ENCODE results near the gene KLK12.

The KLK12 gene

GRCh38 chr19:51002542-51003311, 32.1 kb downstream of the KLK12 start:
- no peak for DNase-seq (ENCODE audit: low read depth)
- H3K4me3 ChIP-seq (ENCODE audit: low read depth, low read length) = no peak overlapping the region
- no peak for TF ChIP-seq CTCF (conservative IDR thresholded peaks at IDR 0.05; ENCODE audit: low read depth, low read length)

- H3K4me3 ChIP-seq (ENCODE audit: low read depth, low read length) = no peak overlapping the region
- DNase-seq (ENCODE audit: low read depth) = no peak
- TF ChIP-seq CTCF (conservative IDR thresholded peaks at IDR 0.05; ENCODE audit: low read depth, low read length) = no peak
Measured at GRCh38 chr19:51002089-51002532, 32.7 kb downstream of the KLK12 start.

GRCh38 chr19:51001515-51001914, 33.3 kb downstream of the KLK12 start, which contains the start of gene KLK8:
Gene KLK8 (minus strand): TSS chr19:51001604. CDS start chr19:51001167, 437 bp downstream.
- no peak for TF ChIP-seq CTCF (conservative IDR thresholded peaks at IDR 0.05; ENCODE audit: low read depth, low read length)
- H3K4me3 ChIP-seq (ENCODE audit: low read depth, low read length) = no peak within 1 kb of the TSS
- DNase-seq (ENCODE audit: low read depth) = no peak

GRCh38 chr19:51000981-51001380, 33.8 kb downstream of the KLK12 start:
- TF ChIP-seq CTCF (conservative IDR thresholded peaks at IDR 0.05; ENCODE audit: low read depth, low read length) = no peak

GRCh38 chr19:51000426-51000825, 34.4 kb downstream of the KLK12 start:
- no peak overlapping the region for H3K4me3 ChIP-seq (ENCODE audit: low read depth, low read length)
- no peak for TF ChIP-seq CTCF (conservative IDR thresholded peaks at IDR 0.05; ENCODE audit: low read depth, low read length)
- no peak for DNase-seq (ENCODE audit: low read depth)

More at GRCh38 chr19:51000981-51001380, 33.8 kb downstream of the KLK12 start:
- H3K4me3 ChIP-seq (ENCODE audit: low read depth, low read length) = no peak overlapping the region
- DNase-seq (ENCODE audit: low read depth) = no peak

- no peak for TF ChIP-seq CTCF (conservative IDR thresholded peaks at IDR 0.05; ENCODE audit: low read depth, low read length)
- DNase-seq (ENCODE audit: low read depth) = no peak
- no peak overlapping the region for H3K4me3 ChIP-seq (ENCODE audit: low read depth, low read length)
Measured at GRCh38 chr19:50998686-50999085, 36.1 kb downstream of the KLK12 start.

GRCh38 chr19:50998061-50998460, 36.7 kb downstream of the KLK12 start:
- H3K4me3 ChIP-seq (ENCODE audit: low read depth, low read length) = no peak overlapping the region
- DNase-seq (ENCODE audit: low read depth) = no peak
- TF ChIP-seq CTCF (conservative IDR thresholded peaks at IDR 0.05; ENCODE audit: low read depth, low read length) = no peak

Measured in choroid plexus epithelial cell (primary cell).